DND-41 (cell line): Measurements from ENCODE around the gene FOXP1.

ENCODE experiments used
- EZH2 ChIP-seq: IDR thresholded peaks from 3 replicates; pipeline ENCODE4 v1.6.1; 2012; ENCODE audit warnings: borderline replicate concordance, low read depth, mild to moderate bottlenecking, moderate library complexity, low read length, inconsistent platforms; ENCODE audit not compliant: severe bottlenecking
- TF ChIP-seq, protein P1 (sequence below): IDR thresholded peaks from 2 replicates; pipeline ENCODE4 v1.5.1; 2012; ENCODE audit warnings: borderline replicate concordance, low read length, moderate library complexity, mild to moderate bottlenecking; ENCODE audit not compliant: poor library complexity, severe bottlenecking; ENCODE audit errors: extremely low read depth

DNA sequence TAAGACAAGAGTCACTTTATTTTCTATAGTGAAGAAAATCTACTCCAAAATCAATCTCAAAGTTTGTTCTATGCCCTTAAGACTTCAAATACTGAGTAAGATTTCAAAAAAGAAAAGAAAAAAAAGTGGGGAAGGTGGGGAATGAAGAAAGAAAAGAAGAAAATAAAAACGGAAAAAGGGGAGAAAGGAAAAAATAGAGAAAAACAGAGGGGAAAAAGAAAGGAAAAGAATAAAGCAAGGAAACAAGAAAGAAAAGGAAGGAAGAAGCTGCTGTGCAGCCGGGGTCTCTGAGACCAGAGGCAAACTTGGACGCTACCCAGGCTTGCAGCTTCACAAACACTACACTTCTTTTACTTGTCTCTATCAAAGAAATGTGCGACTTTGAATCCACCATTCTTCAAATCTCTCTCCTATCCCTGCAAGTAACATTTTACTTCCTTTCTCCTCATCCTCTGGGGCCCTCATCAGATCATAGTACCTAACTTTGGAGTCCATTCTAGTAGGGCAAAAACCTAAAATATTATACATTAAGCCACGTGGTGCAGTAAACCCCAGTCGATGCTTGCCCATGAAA lies 279.8 kb downstream of the FOXP1 start:
- TF ChIP-seq, protein P1, sequence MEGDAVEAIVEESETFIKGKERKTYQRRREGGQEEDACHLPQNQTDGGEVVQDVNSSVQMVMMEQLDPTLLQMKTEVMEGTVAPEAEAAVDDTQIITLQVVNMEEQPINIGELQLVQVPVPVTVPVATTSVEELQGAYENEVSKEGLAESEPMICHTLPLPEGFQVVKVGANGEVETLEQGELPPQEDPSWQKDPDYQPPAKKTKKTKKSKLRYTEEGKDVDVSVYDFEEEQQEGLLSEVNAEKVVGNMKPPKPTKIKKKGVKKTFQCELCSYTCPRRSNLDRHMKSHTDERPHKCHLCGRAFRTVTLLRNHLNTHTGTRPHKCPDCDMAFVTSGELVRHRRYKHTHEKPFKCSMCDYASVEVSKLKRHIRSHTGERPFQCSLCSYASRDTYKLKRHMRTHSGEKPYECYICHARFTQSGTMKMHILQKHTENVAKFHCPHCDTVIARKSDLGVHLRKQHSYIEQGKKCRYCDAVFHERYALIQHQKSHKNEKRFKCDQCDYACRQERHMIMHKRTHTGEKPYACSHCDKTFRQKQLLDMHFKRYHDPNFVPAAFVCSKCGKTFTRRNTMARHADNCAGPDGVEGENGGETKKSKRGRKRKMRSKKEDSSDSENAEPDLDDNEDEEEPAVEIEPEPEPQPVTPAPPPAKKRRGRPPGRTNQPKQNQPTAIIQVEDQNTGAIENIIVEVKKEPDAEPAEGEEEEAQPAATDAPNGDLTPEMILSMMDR, result no peak
- no peak for TF ChIP-seq EZH2
